ENCODE data around the gene ESRRG. TPM values are rescaled to one million over a fixed set of nuclear protein-coding genes. Genes with fewer than 3 reads are reported as not detected.

Gene ESRRG
- total and polyA plus RNA-seq, 7 donors = under 0.01 to 0.71 (median 0.33) TPM

GRCh38 chr1:216726435-216726834 is 3.2 kb upstream of the ESRRG start:
- intact Hi-C loops (cut with DNase I) = no loop called here
- H3K9me3 ChIP-seq = no peaks in the 10 kb centered on the region

GRCh38 chr1:216722821-216723220 is 408 bp downstream of the ESRRG start:
- no peaks in the 10 kb centered on the region for H3K36me3 ChIP-seq
- WGBS, 2 donors = 2 to 4% methylated on average over 6 of the region's 6 CpGs
- DNase-seq = no peak
- no peak for TF ChIP-seq CTCF (IDR thresholded peaks at IDR 0.05)
- no peak for TF ChIP-seq EP300 (IDR thresholded peaks at IDR 0.05)
- no peak for TF ChIP-seq POLR2A (IDR thresholded peaks at IDR 0.05)
- TF ChIP-seq POLR2AphosphoS5 (IDR thresholded peaks at IDR 0.05) = no peak
- H3K9me3 ChIP-seq = no peaks in the 10 kb centered on the region
- peaks cover 0 to 30% (median 4%) of the 10 kb centered on the region in 3 donors for H3K27me3 ChIP-seq
- H3K27ac ChIP-seq = peak overlapping the region in 1 of 4 donors; percentile 49
- H3K4me1 ChIP-seq = peaks cover 0 to 11% (median 6%) of the 10 kb centered on the region in 4 donors
- peak overlapping the region; percentile 21 to 46 (median 38) for H3K4me3 ChIP-seq
- intact Hi-C loops (cut with DNase I) = no loop called here

More at GRCh38 chr1:216726435-216726834, 3.2 kb upstream of the ESRRG start:
- Histone ChIP-seq H3K4me1 (peaks cover 0 to 11% (median 6%) of the 10 kb centered on the region in 4 donors), H3K27ac (no peak overlapping the region), H3K4me3 (no peak overlapping the region), H3K27me3 (peaks cover 0 to 30% (median 4%) of the 10 kb centered on the region in 3 donors), H3K36me3 (no peaks in the 10 kb centered on the region)
- no peak for TF ChIP-seq EP300 (IDR thresholded peaks at IDR 0.05)
- TF ChIP-seq POLR2A (IDR thresholded peaks at IDR 0.05) = no peak
- TF ChIP-seq POLR2AphosphoS5 (IDR thresholded peaks at IDR 0.05) = no peak
- no peak for TF ChIP-seq CTCF (IDR thresholded peaks at IDR 0.05)
- no peak for DNase-seq

- H3K4me1 ChIP-seq = peaks cover 0 to 11% (median 6%) of the 10 kb centered on the region in 4 donors
- no peaks in the 10 kb centered on the region for H3K9me3 ChIP-seq
- WGBS, 2 donors = 18 to 68% methylated on average over 2 of the region's 2 CpGs
- no peak for TF ChIP-seq EP300 (IDR thresholded peaks at IDR 0.05)
- H3K27me3 ChIP-seq = peaks cover 0 to 30% (median 4%) of the 10 kb centered on the region in 3 donors
- intact Hi-C loops (cut with DNase I) = no loop called here
- H3K36me3 ChIP-seq = no peaks in the 10 kb centered on the region
- no peak overlapping the region for H3K27ac ChIP-seq
- H3K4me3 ChIP-seq = no peak overlapping the region
- no peak for DNase-seq
These were observed 1.4 kb downstream of the ESRRG start for GRCh38 chr1:216721863-216722262.

- peaks cover 0 to 11% (median 6%) of the 10 kb centered on the region in 4 donors for H3K4me1 ChIP-seq
- no peaks in the 10 kb centered on the region for H3K9me3 ChIP-seq
- H3K36me3 ChIP-seq = no peaks in the 10 kb centered on the region
- intact Hi-C loops (cut with DNase I) = no loop called here
- H3K4me3 ChIP-seq = no peak overlapping the region
- H3K27me3 ChIP-seq = peaks cover 0 to 30% (median 4%) of the 10 kb centered on the region in 3 donors
- TF ChIP-seq CTCF (IDR thresholded peaks at IDR 0.05) (no peak), EP300 (IDR thresholded peaks at IDR 0.05) (no peak), POLR2AphosphoS5 (IDR thresholded peaks at IDR 0.05) (no peak), POLR2A (IDR thresholded peaks at IDR 0.05) (no peak)
- no peak for DNase-seq
- no peak overlapping the region for H3K27ac ChIP-seq
- 60 to 67% methylated on average over 5 of the region's 5 CpGs for WGBS, 2 donors
These were observed 2.2 kb downstream of the ESRRG start for GRCh38 chr1:216721062-216721461.

GRCh38 chr1:216711712-216712111 is 11.5 kb downstream of the ESRRG start:
- no peaks in the 10 kb centered on the region for H3K27me3 ChIP-seq
- H3K4me3 ChIP-seq = no peak overlapping the region
- no peaks in the 10 kb centered on the region for H3K9me3 ChIP-seq
- intact Hi-C loops (cut with DNase I) = no loop called here
- no peak for DNase-seq
- H3K36me3 ChIP-seq = no peaks in the 10 kb centered on the region
- H3K27ac ChIP-seq = no peak overlapping the region
- TF ChIP-seq EP300 (IDR thresholded peaks at IDR 0.05) = no peak
- TF ChIP-seq POLR2A (IDR thresholded peaks at IDR 0.05) = no peak
- TF ChIP-seq CTCF (IDR thresholded peaks at IDR 0.05) = no peak
- TF ChIP-seq POLR2AphosphoS5 (IDR thresholded peaks at IDR 0.05) = no peak
- no peaks in the 10 kb centered on the region for H3K4me1 ChIP-seq
